Ectodermal cell (in vitro differentiated cells): ENCODE data around the gene MLC1.

Experiments used
- H3K27ac ChIP-seq: 2 replicates; pipeline ENCODE4 v1.7.0; 2013; ENCODE audit warnings: mild to moderate bottlenecking, low read depth, low read length; ENCODE audit not compliant: insufficient read depth, poor library complexity, severe bottlenecking
- H3K27me3 ChIP-seq: 2 replicates; pipeline ENCODE4 v1.7.0; 2013; ENCODE audit warnings: mild to moderate bottlenecking, low read length; ENCODE audit not compliant: insufficient read depth, control insufficient read depth, poor library complexity, severe bottlenecking
- H3K36me3 ChIP-seq: one replicate; pipeline ENCODE4 v1.7.0; 2013; ENCODE audit warnings: low read length; ENCODE audit not compliant: control insufficient read depth, insufficient read depth
- H3K4me1 ChIP-seq: one replicate; pipeline ENCODE4 v1.7.0; 2013; ENCODE audit warnings: low read length; ENCODE audit not compliant: control insufficient read depth, insufficient read depth
- H3K4me3 ChIP-seq: 2 replicates; pipeline ENCODE4 v1.7.0; 2013; ENCODE audit warnings: low read depth, low read length, control low read depth; ENCODE audit not compliant: insufficient read depth
- H3K9me3 ChIP-seq: 2 replicates; pipeline ENCODE4 v1.7.0; 2013; ENCODE audit warnings: mild to moderate bottlenecking, low read length, moderate library complexity; ENCODE audit not compliant: control insufficient read depth
- WGBS, 2 experiments: methylation state at CpG; one replicate each; pipeline ENCODE4 v1.1.7; 2013; ENCODE audit warnings: missing lambda C conversion rate in 2 of 2; 5-methylcytosine and 5-hydroxymethylcytosine counted together

Gene MLC1

DNA sequence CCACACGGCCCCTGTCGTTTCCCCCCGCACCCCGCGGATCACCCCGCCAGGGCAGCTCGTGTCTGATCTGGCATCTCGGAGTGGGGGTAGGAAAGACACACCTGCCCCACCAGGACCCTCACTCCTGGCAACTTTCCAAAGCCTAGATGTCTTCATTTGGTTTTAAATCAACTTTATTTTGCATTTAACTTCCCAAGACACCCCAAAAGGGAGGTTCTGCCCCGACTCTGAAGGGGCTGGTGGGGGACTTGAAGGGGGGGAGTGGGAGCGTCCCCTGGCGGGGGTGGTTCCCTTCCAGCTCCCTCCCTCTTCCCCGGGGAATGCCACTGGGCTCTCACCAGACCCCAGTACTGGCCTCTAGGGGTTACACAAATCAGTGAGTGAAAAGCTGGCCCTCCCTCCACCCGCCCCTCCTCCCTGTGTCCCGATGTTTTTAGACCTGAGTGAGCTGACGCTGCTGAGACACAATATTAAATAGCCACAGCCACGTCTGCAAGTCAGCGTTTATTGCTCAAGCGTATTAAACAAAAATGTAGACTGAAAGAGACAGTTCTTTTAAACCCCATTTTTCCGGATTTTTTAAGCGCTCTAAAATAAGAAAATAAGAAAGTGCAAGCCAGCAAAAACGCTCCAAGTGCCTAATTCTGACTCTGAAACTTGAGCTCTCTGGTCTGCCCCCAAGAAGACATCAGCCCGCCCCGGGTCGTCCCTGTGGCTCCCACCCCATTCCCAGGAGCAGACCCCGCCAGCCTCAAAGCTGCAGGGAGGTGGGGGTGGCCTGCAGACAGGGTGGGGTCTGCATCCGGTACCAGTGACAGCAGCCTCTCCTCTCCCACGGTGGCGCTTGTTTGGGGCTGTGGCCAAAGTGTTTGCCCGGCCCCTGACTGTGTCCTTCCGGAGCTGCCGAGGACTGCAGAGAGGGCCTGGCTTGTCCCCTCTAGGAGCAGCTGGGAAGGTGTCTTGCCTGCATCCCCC, 26.0 kb downstream of the MLC1 start:
- H3K36me3 ChIP-seq = no peaks in the 10 kb centered on the region
- H3K27me3 ChIP-seq = peaks cover 23% of the 10 kb centered on the region
- no peaks in the 10 kb centered on the region for H3K9me3 ChIP-seq
- 3 to 4% methylated on average over 30 to 31 of the region's 31 CpGs for WGBS, 2 experiments
- peaks cover 10% of the 10 kb centered on the region for H3K4me1 ChIP-seq
- H3K4me3 ChIP-seq = peak overlapping the region; percentile 34
- H3K27ac ChIP-seq = no peak overlapping the region

DNA sequence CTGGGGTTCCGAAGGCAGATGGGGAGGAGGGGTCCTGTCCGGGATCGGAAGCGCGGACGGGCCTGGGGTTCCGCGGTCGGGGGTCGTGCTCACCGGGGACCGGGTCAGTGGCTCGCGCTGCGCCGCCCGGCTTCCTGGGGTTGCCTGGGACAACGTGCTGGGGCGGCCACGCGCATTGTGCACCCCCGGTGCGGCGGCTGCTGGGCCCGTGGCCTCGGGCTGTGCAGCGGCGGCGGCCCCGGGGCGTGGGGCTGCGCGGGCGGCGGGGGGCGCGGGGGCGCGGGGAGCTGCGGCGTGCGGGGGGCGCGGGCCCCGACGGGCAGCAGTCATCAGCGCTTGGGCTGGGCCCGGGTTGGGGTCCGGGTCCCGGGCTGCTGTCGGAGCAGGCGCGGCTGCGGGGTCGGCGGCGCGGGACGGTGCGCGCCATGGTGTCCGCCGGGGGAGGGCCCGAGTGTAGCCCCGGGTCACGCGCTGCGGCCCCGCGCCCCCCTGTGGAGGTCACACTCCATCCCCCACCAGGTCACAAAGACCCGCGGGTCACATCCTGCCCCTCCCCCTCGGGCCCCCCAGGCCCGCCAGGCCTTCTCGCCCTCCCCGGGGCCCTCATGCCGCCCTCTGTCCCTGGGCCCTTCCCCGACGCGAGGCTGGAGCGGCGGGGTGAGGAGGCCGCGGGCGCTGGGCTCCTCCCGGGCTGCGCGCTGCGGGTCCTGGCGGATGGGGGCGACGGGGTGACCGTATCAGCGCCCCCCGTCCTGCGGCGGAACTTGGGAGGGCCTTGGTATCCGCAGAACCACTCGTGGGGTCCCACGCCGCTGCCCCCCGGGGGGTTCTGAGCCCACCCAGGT, 26.9 kb downstream of the MLC1 start, which contains the start of gene TTLL8:
Gene TTLL8 (minus strand): TSS at position 238 of the 845 bp plus-strand sequence.
- H3K27me3 ChIP-seq = peaks cover 23% of the 10 kb centered on the region
- no peaks in the 10 kb centered on the region for H3K9me3 ChIP-seq
- no peaks in the 10 kb centered on the region for H3K36me3 ChIP-seq
- H3K4me1 ChIP-seq = peaks cover 10% of the 10 kb centered on the region
- no peak within 1 kb of the TSS for H3K27ac ChIP-seq
- peak within 1 kb of the TSS; percentile 34 for H3K4me3 ChIP-seq
- 6% methylated on average over 102 of the region's 102 CpGs for WGBS, 2 experiments

DNA sequence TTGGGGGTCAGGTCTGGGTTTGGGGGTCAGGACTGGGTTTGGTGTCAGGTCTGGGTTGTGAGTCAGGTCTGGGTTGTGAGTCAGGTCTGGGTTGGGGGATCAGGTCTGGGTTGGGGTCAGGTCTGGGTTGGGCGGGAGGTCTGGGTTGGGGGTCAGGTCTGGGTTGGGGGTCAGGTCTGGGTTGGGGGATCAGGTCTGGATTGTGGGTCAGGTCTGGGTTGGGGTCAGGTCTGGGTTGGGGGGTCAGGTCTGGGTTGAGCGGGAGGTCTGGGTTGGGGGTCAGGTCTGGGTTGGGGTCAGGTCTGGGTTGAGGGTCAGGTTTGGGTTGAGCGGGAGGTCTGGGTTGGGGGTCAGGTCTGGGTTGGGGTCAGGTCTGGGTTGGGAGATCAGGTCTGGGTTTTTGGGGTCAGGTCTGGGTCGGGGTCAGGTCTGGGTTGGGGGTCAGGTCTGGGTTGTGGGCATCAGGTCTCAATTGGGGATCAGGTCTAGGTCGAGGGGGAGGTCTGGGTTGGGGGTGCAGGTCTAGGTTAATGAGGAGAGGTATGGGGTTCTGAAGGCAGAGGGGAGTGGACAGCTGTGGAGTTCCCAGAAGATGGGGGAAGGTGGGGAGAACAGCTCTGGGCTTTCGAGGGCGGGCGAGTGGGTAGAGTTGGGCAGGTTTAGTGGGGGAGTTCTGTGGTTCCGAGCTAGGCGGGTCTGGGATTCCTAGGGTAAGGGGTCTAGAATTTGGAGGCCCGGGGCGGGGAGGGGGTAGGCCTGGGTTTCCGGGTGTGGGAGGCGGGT, 27.8 kb downstream of the MLC1 start:
- Histone ChIP-seq H3K36me3 (no peaks in the 10 kb centered on the region), H3K4me1 (peaks cover 10% of the 10 kb centered on the region), H3K9me3 (no peaks in the 10 kb centered on the region), H3K27ac (no peak overlapping the region), H3K4me3 (no peak overlapping the region), H3K27me3 (peaks cover 23% of the 10 kb centered on the region)
- 86 to 88% methylated on average over 14 of the region's 14 CpGs for WGBS, 2 experiments

DNA sequence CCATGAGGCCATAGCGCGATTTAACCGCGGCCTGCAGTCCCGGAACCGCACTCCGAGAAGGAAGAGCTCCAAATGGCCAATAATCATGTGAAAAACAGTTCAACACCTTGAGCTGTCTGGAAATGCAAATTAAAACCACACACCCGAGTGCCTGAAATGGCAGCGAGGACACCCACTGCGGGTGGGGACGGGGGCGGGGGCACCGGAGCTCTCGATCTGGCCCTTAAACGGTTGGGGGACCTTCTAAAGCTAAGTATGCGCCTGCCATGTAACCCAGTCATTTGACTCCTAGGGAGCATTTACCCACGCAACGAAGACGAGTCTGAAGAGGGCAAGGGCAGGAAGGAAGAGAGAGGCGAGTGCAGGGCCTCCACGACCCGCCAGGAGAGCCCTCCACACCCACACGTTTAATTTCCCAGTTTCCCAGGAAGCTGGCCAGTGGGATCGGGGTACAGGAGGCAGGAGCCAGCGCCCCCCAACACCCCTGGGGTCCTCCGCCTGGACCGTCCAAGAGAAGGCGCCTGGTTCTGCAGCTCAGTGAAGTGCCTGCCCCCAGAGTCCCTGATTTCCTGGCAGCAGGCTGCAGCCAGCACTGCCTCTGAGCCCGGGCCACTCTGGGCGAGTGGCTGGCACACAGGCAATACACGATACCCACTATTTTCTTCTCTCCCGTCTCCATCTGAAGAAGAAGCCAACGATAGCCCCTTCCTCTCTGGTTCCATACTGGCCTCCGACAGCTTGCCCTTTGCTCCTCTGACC, 28.8 kb downstream of the MLC1 start:
- Histone ChIP-seq H3K4me1 (peaks cover 10% of the 10 kb centered on the region), H3K27ac (no peak overlapping the region), H3K4me3 (no peak overlapping the region), H3K27me3 (peaks cover 23% of the 10 kb centered on the region), H3K36me3 (no peaks in the 10 kb centered on the region), H3K9me3 (no peaks in the 10 kb centered on the region)
- 86 to 87% methylated on average over 34 of the region's 34 CpGs for WGBS, 2 experiments

DNA sequence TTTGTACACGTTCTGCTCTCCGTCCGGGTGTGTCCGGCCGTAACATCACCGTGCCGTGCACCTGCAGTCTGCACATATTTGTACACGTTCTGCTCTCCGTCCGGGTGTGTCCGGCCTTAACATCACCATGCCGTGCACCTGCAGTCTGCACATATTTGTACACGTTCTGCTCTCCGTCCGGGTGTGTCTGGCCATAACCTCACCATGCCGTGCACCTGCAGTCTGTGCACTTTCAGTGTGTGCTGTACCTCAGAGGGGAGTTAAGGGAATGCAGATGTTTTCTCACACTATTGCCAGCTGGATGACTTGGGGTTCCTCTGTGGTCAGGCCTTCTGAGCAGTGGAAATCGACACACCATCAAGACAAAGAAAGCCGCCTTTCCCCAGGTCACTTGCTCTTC, 31.4 kb downstream of the MLC1 start:
- H3K9me3 ChIP-seq = no peaks in the 10 kb centered on the region

DNA sequence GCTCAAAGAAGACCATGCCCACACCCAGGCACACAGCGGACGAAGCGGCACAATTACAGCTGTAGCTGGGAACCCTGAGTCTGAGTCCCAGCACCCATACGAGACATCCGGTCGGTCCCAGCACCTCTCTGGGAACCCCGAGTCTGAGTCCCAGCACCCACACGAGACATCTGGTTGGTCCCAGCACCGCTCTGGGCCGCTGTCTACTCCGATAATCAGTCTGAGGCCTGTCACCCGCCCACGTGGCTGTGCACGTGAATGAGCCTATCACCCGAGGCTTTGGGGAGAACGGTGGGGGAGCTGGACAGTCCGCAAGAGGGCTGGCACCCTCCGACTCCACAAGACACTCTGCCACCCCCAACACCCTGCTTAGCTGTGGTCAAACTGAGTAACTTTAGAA, 33.3 kb downstream of the MLC1 start:
- WGBS, 2 experiments = 91 to 93% methylated on average over 18 of the region's 18 CpGs
- no peaks in the 10 kb centered on the region for H3K4me1 ChIP-seq

More for the DNA sequence above, 31.4 kb downstream of the MLC1 start:
- WGBS, 2 experiments = 94 to 96% methylated on average over 18 of the region's 18 CpGs
- H3K27ac ChIP-seq = no peak overlapping the region
- H3K4me1 ChIP-seq = no peaks in the 10 kb centered on the region
- H3K27me3 ChIP-seq = peaks cover 21% of the 10 kb centered on the region
- H3K4me3 ChIP-seq = no peak overlapping the region
- no peaks in the 10 kb centered on the region for H3K36me3 ChIP-seq

DNA sequence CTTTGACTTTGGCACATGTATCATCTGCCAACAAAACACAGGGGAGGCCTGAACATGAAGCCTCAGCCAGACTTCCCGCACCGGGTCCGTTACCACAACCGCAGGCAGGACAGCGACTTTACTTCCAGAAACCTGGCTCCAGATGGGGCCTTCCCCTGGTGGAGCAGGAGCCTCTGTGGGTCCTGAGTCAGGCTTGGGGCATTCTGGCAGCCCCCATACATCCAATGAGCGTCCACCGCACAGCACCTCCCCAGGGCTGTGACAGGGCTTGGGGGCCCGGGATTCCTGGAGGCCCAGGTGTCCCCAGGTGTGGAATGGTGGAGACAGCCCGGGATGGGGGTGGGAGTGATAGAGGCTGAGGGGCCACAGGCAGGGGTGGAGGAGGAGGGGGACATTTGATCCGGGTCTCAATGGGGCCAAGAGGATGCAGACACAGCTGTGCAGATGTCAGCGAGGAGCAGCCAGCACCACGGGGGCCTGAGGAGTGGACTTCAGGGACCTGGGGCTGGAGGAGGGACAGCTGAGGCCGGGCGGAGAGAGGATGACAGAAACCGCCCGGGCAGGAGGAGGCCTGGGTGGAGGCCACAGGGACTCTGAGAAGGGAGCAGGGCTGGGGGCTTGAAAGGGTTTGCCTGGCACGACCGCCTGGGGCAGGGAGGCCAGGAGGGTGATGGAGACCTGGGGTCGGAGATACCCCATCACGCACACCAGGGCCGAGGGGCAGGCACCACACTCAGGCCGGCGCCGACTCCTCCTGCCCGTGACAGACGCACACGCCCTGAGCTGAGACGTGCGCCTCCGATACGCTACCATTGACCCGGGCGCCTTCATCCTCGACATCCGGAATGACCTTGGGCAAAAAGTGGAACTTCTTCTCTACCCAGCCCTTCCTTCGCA, 35.7 kb downstream of the MLC1 start:
- Histone ChIP-seq H3K4me3 (no peak overlapping the region), H3K27ac (no peak overlapping the region), H3K4me1 (no peaks in the 10 kb centered on the region), H3K27me3 (no peaks in the 10 kb centered on the region), H3K9me3 (no peaks in the 10 kb centered on the region), H3K36me3 (no peaks in the 10 kb centered on the region)
- WGBS, 2 experiments = 93% methylated on average over 36 of the region's 36 CpGs

More for the DNA sequence above, 33.3 kb downstream of the MLC1 start:
- Histone ChIP-seq H3K9me3 (no peaks in the 10 kb centered on the region), H3K36me3 (no peaks in the 10 kb centered on the region), H3K4me3 (no peak overlapping the region), H3K27ac (no peak overlapping the region), H3K27me3 (peaks cover 2% of the 10 kb centered on the region)

DNA sequence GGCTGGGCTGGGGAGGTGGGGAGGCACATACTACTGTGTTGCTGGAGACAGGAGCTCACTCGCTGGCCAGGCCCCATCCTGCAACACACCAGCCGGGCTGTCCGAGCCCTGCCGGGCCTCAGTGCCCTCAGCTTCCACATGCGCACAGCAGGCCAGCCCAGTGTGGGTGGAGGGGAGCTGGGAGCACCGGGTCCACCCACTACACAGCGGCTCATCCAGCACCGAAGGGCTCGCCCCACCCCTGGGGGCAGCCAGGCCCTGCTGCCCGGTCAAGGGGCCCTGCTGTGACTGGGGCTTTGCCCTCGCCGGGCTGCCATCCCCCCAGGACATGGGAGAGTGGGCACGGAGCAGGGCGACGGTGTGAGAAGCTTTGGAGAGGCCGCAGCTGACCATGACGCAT, 36.4 kb downstream of the MLC1 start:
- Histone ChIP-seq H3K4me1 (no peaks in the 10 kb centered on the region), H3K27me3 (no peaks in the 10 kb centered on the region), H3K36me3 (no peaks in the 10 kb centered on the region), H3K27ac (no peak overlapping the region), H3K9me3 (no peaks in the 10 kb centered on the region), H3K4me3 (no peak overlapping the region)
- WGBS, 2 experiments = 87 to 89% methylated on average over 17 of the region's 17 CpGs
